ENCODE measurements around the gene ZCCHC24.

The ZCCHC24 gene

GRCh38 chr10:79445161-79445976 lies at the start of gene ZCCHC24:
Gene ZCCHC24 (minus strand): TSS chr10:79445624. CDS start chr10:79445440, 184 bp downstream.
- DNase-seq, result peak; percentile 89

GRCh38 chr10:79493806-79494205 lies 48.4 kb upstream of the ZCCHC24 start:
- no peak for DNase-seq

GRCh38 chr10:79492839-79493238 lies 47.4 kb upstream of the ZCCHC24 start:
- no peak for DNase-seq

- DNase-seq, result no peak
These were observed 46.8 kb upstream of the ZCCHC24 start for GRCh38 chr10:79492256-79492655.

- no peak for DNase-seq
These were observed 45.9 kb upstream of the ZCCHC24 start for GRCh38 chr10:79491143-79491835.

GRCh38 chr10:79490400-79491142 lies 45.1 kb upstream of the ZCCHC24 start:
- DNase-seq, result no peak

GRCh38 chr10:79488870-79489269 lies 43.4 kb upstream of the ZCCHC24 start:
- DNase-seq, result no peak

GRCh38 chr10:79488336-79488735 lies 42.9 kb upstream of the ZCCHC24 start:
- no peak for DNase-seq

- peak; percentile 18 for DNase-seq
These were observed 42.1 kb upstream of the ZCCHC24 start for GRCh38 chr10:79487296-79488194.

GRCh38 chr10:79484476-79484875 lies 39.1 kb upstream of the ZCCHC24 start:
- DNase-seq, result no peak

- no peak for DNase-seq
These were observed 38.5 kb upstream of the ZCCHC24 start for GRCh38 chr10:79483948-79484347.

- no peak for DNase-seq
These were observed 37.9 kb upstream of the ZCCHC24 start for GRCh38 chr10:79483299-79483698.

GRCh38 chr10:79482741-79483140 lies 37.3 kb upstream of the ZCCHC24 start:
- DNase-seq, result no peak

- no peak for DNase-seq
These were observed 36.9 kb upstream of the ZCCHC24 start for GRCh38 chr10:79482304-79482703.

- no peak for DNase-seq
These were observed 34.0 kb upstream of the ZCCHC24 start for GRCh38 chr10:79479283-79479909.

- DNase-seq, result no peak
These were observed 32.0 kb upstream of the ZCCHC24 start for GRCh38 chr10:79477456-79477855.

- no peak for DNase-seq
These were observed 31.2 kb upstream of the ZCCHC24 start for GRCh38 chr10:79476645-79477044.

- no peak for DNase-seq
These were observed 30.5 kb upstream of the ZCCHC24 start for GRCh38 chr10:79475877-79476276.

GRCh38 chr10:79475119-79475653 lies 29.8 kb upstream of the ZCCHC24 start:
- no peak for DNase-seq

GRCh38 chr10:79473496-79474095 lies 28.2 kb upstream of the ZCCHC24 start:
- DNase-seq, result no peak

- no peak for DNase-seq
These were observed 27.5 kb upstream of the ZCCHC24 start for GRCh38 chr10:79472951-79473350.

All from NCI-H1048 (cell line).